Measurements from ENCODE around the gene TIMMDC1.

TIMMDC1 gene

DNA sequence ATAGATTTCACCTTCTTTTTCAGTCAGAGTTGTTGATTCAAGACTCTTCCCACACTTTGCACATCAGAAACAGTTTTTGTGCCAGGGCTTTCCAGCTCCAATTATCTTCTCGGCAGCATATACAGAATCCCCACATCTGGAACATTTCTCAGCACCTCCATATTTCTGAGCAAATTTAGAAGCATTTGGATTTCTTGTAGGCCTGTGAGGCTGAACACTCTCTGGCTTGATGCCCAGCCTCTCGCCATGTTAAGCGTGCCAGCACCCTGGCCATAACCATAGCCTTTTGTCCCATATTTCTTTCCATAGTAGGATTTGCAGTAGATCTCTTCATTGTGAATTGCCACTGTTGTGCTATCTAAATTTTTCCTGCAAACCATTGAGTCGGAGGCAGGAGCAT is 32.8 kb downstream of the TIMMDC1 start:
- DNase-seq (ENCODE audit: low spot score) = no peak
- POLR2A ChIA-PET (ENCODE audit: low non-redundant PET) = no interaction called here
- TF ChIP-seq CTCF (conservative IDR thresholded peaks at IDR 0.05; ENCODE audit: low read depth) = no peak
- CTCF ChIA-PET = no interaction called here
- no peak overlapping the region for H3K27ac ChIP-seq

GRCh38 chr3:119534296-119534695 is 35.9 kb downstream of the TIMMDC1 start:
- ChIA-PET POLR2A (ENCODE audit: low non-redundant PET) (no interaction called here), CTCF (no interaction called here)
- TF ChIP-seq CTCF (conservative IDR thresholded peaks at IDR 0.05; ENCODE audit: low read depth) = no peak
- DNase-seq (ENCODE audit: low spot score) = no peak
- no peak overlapping the region for H3K27ac ChIP-seq

- ChIA-PET CTCF (no interaction called here), POLR2A (ENCODE audit: low non-redundant PET) (no interaction called here)
- DNase-seq (ENCODE audit: low spot score) = no peak
- TF ChIP-seq CTCF (conservative IDR thresholded peaks at IDR 0.05; ENCODE audit: low read depth) = no peak
- no peak overlapping the region for H3K27ac ChIP-seq
These were observed 38.4 kb downstream of the TIMMDC1 start for GRCh38 chr3:119536757-119537156.

- TF ChIP-seq CTCF (conservative IDR thresholded peaks at IDR 0.05; ENCODE audit: low read depth) = no peak
- no peak overlapping the region for H3K27ac ChIP-seq
- POLR2A ChIA-PET (ENCODE audit: low non-redundant PET) = no interaction called here
- DNase-seq (ENCODE audit: low spot score) = no peak
- CTCF ChIA-PET = no interaction called here
These were observed 40.4 kb downstream of the TIMMDC1 start for GRCh38 chr3:119538772-119539171.

GRCh38 chr3:119541547-119541946 is 43.2 kb downstream of the TIMMDC1 start:
- ChIA-PET POLR2A (ENCODE audit: low non-redundant PET) (no interaction called here), CTCF (no interaction called here)
- TF ChIP-seq CTCF (conservative IDR thresholded peaks at IDR 0.05; ENCODE audit: low read depth) = no peak
- no peak overlapping the region for H3K27ac ChIP-seq
- DNase-seq (ENCODE audit: low spot score) = no peak

- ChIA-PET POLR2A (ENCODE audit: low non-redundant PET) (no interaction called here), CTCF (no interaction called here)
- TF ChIP-seq CTCF (conservative IDR thresholded peaks at IDR 0.05; ENCODE audit: low read depth) = no peak
- H3K27ac ChIP-seq = no peak overlapping the region
- DNase-seq (ENCODE audit: low spot score) = no peak
These were observed 43.9 kb downstream of the TIMMDC1 start for GRCh38 chr3:119542168-119542767.

DNA sequence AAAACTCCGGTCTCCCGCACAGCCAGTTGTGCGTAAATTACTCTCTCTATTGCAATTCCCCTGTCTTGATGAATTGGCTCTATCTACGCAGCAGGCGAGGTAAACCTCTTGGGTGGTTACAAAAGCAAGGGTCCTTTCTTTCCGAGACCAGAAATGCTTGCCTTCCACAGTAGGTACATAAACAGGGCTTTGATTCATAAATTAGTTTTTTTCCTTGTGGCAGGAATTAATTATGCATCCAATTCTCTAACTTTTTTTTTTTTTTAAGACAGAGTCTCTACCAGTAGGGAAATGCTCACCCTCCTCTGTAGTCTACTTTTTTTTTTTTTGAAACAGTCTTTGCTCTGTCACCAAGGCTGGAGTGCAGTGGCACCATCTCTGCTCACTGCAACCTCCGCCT is 44.8 kb downstream of the TIMMDC1 start:
- POLR2A ChIA-PET (ENCODE audit: low non-redundant PET) = no interaction called here
- no peak overlapping the region for H3K27ac ChIP-seq
- CTCF ChIA-PET = interaction anchor here (0.7 kb wide), 1 partner anchor 10 kb away, joined by 3 read pairs; no protein-coding TSS in a partner anchor
- DNase-seq (ENCODE audit: low spot score) = no peak
- TF ChIP-seq CTCF (conservative IDR thresholded peaks at IDR 0.05; ENCODE audit: low read depth) = no peak
